GM13977 (cell line): ENCODE measurements around the gene FAAP100.

Experiments used
- DNase-seq: peaks from one replicate; pipeline ENCODE4 v3.0.0; 2012; ENCODE audit warnings: low spot score
- in situ Hi-C: fragments of 300-500 bp; cut with MboI; formaldehyde crosslinking; loops from one replicate; pipeline ENCODE4 v1.12.0; 2022; ENCODE audit warnings: low sequenced_read_pairs, low pct_unique_long_range_greater_than_20kb, mixed read lengths, inconsistent platforms; ENCODE audit not compliant: unreplicated experiment
- TF ChIP-seq, protein P1 (sequence below): IDR thresholded peaks from 2 replicates; pipeline ENCODE4 v1.5.1; 2012; ENCODE audit warnings: mild to moderate bottlenecking, control low read depth; ENCODE audit not compliant: insufficient read depth; ENCODE audit errors: extremely low read depth, missing control alignments

The FAAP100 gene

DNA sequence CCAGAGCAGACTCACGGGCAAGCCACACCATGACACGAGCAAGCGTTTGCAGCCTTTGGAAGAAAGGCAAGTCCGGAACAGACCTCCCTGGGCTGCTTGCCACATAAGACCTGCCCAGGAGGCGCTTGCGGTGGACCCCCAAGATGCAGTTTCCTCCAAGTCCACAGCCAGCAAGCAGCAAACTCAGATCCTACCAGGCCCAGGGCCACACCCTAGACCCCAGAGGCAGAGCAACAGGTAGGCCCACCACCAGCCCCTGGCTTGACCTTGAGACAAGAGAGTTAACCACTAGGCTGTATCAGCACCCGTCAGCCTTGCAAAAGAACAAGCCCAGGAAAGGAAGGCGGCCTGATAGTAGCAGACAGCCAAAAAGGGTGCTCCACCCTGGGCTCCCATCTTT is 2.3 kb downstream of the FAAP100 start:
- in situ Hi-C loops, result no loop called here
- DNase-seq, result no peak
- TF ChIP-seq, protein P1, sequence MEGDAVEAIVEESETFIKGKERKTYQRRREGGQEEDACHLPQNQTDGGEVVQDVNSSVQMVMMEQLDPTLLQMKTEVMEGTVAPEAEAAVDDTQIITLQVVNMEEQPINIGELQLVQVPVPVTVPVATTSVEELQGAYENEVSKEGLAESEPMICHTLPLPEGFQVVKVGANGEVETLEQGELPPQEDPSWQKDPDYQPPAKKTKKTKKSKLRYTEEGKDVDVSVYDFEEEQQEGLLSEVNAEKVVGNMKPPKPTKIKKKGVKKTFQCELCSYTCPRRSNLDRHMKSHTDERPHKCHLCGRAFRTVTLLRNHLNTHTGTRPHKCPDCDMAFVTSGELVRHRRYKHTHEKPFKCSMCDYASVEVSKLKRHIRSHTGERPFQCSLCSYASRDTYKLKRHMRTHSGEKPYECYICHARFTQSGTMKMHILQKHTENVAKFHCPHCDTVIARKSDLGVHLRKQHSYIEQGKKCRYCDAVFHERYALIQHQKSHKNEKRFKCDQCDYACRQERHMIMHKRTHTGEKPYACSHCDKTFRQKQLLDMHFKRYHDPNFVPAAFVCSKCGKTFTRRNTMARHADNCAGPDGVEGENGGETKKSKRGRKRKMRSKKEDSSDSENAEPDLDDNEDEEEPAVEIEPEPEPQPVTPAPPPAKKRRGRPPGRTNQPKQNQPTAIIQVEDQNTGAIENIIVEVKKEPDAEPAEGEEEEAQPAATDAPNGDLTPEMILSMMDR, result no peak

DNA sequence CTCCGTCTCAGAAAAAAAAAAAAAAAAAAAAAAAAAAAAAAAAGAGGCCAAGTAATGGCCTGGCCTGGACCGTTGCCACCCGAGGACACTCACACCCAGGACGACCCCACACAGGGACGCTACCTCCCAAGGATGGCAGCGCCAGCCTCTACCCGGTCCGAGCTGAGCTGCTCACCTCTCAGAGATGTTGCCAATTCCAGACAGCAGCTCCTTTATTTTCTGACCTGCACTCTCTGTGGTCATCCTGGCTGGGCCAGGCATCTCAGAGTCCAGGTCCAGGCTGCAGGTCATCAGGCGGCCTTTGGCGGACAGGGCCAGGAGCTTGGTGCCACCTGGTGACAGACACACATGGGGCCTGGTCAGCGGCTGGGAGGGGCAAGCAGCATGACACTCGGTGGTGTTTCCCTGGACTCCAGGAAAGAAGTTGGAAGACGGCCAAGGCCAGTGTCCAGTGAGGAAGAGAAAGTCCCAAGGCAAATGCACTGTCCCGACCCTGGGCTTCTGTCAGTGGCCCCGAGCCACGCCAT is 3.1 kb downstream of the FAAP100 start:
- DNase-seq, result no peak
- in situ Hi-C loops, result no loop called here
- TF ChIP-seq, protein P1, result no peak

DNA sequence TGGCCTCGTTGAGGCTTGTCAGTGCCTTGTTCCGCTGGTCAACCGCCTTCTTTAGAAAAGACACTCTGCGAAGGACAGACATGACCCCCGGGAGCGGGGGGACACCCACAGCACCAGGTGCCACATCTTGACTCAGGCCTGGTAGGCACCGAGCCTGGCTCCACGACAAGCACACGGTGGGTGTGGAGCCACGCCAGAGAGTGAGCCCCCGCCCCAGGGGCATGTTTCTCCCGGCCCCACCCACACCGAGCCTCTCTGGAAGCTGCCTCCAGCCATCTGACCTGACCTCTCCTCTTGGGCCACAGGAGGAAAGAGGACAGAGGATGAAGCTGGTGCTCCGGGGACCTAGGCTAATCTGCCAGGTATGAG is 4.6 kb downstream of the FAAP100 start:
- in situ Hi-C loops, result no loop called here
- TF ChIP-seq, protein P1, result no peak
- DNase-seq, result no peak

DNA sequence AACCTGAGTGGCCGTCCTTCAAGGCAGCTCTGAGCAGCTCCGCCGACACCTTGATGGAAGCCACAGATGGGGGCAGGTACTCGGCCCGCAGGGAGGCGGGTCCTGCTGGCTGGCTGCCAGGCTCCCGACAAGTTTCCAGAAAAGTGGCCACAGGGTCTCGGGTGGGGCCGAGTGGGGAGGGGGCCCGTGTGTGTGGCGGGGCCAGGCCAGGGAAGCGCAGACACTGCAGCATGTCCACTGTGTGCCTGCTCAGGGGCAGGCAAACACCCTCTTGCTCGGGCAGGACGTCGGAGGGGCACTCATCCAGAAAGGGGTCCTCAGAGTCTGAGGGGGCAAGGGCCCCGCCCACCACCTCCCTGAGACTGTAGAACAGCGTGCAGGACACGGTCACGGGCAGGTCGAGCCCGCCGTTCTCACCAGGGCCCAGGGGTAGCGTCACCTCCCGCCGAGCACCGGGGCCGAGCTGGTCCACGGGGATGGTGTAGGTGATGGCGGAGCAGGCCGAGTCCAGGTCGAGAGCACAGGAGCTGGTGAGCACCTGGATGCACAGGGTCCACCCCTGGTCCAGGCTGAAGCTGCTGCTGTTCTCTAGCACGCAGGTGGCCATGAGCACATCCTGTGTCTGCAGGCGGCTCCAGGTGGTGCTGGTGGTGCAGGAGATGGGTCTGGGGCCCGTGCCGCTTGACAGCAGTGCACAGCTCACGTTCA is 5.1 kb downstream of the FAAP100 start:
- DNase-seq, result no peak
- in situ Hi-C loops, result no loop called here
- TF ChIP-seq, protein P1, result no peak

DNA sequence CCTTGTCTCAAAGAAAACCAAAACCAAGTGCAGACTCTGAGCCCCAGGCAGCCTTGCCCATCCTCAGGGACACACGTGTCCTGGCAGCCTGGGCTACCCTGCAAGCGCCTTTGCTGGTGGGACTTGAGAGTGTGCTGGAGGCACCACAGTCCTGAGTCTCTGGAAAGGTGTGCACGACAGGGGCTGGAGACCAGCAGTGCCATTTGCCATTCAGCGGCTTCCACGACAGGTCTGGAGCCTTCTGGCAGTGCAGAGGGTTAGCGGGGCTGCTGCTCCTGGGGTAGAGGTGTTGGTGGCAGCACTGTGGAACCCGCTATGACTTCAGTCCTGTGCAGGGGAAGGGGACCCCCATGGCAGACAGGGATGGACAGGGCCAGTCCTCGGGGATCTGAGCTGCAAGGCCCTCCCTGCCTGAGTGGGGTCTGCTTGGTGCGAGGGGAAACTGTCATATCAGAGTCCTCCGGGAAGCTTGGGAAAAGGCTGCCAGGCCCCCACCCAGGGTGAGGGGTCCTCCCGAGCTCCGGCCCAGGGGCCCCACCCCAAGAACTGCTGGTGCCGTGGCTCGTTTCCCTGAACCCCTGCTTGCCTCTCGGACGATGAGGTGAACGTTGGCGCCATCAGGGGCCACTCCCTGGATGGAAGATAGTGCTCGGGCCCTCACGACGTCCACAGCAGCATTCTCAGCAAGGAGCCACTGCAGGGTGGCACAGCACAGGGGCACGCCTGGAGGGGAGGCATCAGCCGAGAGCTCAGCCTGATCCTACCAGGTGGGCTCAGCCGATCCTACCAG is 6.8 kb downstream of the FAAP100 start:
- no peak for DNase-seq
- TF ChIP-seq, protein P1, result no peak
- in situ Hi-C loops, result no loop called here

DNA sequence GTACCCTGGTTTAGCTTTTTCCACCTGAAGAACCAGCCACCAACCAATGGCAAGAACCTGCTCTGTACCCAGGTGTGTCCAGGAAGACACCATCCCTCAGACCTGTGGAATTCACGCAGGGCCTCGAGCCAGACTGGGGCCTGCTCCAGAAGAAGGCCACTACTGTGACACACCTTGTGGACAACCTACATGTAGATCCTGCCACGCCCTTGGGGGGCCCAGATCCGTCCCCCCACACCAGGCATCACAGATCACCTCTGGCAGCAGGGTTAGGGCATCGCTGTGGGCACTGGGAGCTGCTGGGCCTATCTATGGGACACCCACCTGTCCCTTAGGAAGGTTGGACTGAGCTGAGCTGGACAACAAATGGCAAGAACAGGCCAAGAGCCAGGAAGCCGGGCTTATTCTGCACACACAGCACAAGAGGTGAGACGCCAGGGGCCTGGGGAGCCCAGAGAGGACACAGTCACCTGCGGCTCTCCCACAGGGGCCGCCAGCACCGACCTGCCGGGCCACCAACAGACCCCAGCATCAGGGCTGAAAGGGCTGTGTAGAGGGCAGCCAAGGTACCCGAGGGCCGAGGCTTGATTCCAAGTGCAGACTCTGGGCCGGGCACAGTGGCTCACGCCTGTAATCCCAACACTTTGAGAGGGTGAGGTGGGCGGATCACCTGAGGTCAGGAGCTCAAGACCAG is 7.7 kb downstream of the FAAP100 start:
- in situ Hi-C loops, result no loop called here
- no peak for DNase-seq
- TF ChIP-seq, protein P1, result no peak
